Fibroblast of lung (primary cell): ENCODE data around the gene LYRM2. TPM values are rescaled to one million over a fixed set of nuclear protein-coding genes. Genes with fewer than 3 reads are reported as not detected.

Experiments used
- DNase-seq, 2 donors: peaks; one replicate each; pipeline versions ENCODE4 v3.0.0 to v3.0.0-alpha.2; 2010; ENCODE audit warnings: low read depth in 2 of 2
- H2AFZ ChIP-seq: 2 replicates; pipeline ENCODE4 v1.5.1; 2012; ENCODE audit warnings: low read length, control low read depth, inconsistent platforms
- H3K27ac ChIP-seq: 2 replicates; pipeline ENCODE4 v1.5.1; 2011; ENCODE audit warnings: low read length, control low read depth; ENCODE audit not compliant: insufficient read depth
- H3K27me3 ChIP-seq: 2 replicates; pipeline ENCODE4 v1.5.1; 2011; ENCODE audit warnings: mild to moderate bottlenecking, low read length; ENCODE audit not compliant: control insufficient read depth, insufficient read depth
- H3K36me3 ChIP-seq: 2 replicates; pipeline ENCODE4 v1.5.1; 2011; ENCODE audit warnings: low read length; ENCODE audit not compliant: control insufficient read depth, insufficient read depth
- H3K4me1 ChIP-seq: 2 replicates; pipeline ENCODE4 v1.5.1; 2011; ENCODE audit warnings: low read length; ENCODE audit not compliant: control insufficient read depth, insufficient read depth; ENCODE audit errors: extremely low read depth
- H3K4me2 ChIP-seq: 2 replicates; pipeline ENCODE4 v1.5.1; 2011; ENCODE audit warnings: low read length, control low read depth; ENCODE audit not compliant: insufficient read depth; ENCODE audit errors: extremely low read depth
- H3K4me3 ChIP-seq, 4 experiments: fragments of 200-600 bp in 1 of 4; sonication (generic) in 1 of 4; replicated peaks in 1 of 4; 2 replicates each; pipeline ENCODE4 v1.5.1; 2011 to 2016; ENCODE audit warnings: low read length in 4 of 4, low read depth in 3 of 4, mild to moderate bottlenecking in 3 of 4, control low read depth in 2 of 4, inconsistent platforms in 1 of 4, mixed read lengths in 1 of 4; ENCODE audit not compliant: insufficient read depth in 1 of 4; ENCODE audit errors: control extremely low read depth in 1 of 4
- H3K79me2 ChIP-seq: 2 replicates; pipeline ENCODE4 v1.5.1; 2012; ENCODE audit warnings: mild to moderate bottlenecking, low read length, inconsistent platforms; ENCODE audit not compliant: control insufficient read depth, insufficient read depth
- H3K9ac ChIP-seq: 2 replicates; pipeline ENCODE4 v1.5.1; 2011; ENCODE audit warnings: mild to moderate bottlenecking, low read length, control low read depth; ENCODE audit not compliant: insufficient read depth
- H3K9me3 ChIP-seq: 2 replicates; pipeline ENCODE4 v1.5.1; 2012; ENCODE audit warnings: low read depth, low read length; ENCODE audit not compliant: control insufficient read depth, insufficient read depth
- H4K20me1 ChIP-seq: 2 replicates; pipeline ENCODE4 v1.5.1; 2011; ENCODE audit warnings: low read length; ENCODE audit not compliant: control insufficient read depth, insufficient read depth; ENCODE audit errors: extremely low read depth
- EZH2 ChIP-seq: IDR thresholded peaks from 2 replicates; pipeline ENCODE4 v1.5.1; 2012; ENCODE audit warnings: low read length, control low read depth, mild to moderate bottlenecking; ENCODE audit errors: missing control alignments
- polyA plus RNA-seq, 2 donors: library from polyadenylated mRNA; depleted of rRNA in 1 of 2; stranded (reverse) in 1 of 2; unstranded in 1 of 2; fragments of >200 nt; gene quantifications; 2 replicates each; pipeline ENCODE4 v1.2.1, GENCODE V29; 2011 to 2012; ENCODE audit warnings: missing spikeins in 1 of 2
- total RNA-seq: library from RNA; depleted of rRNA; stranded (reverse); fragments of >200 nt; gene quantifications from 2 replicates; pipeline ENCODE4 v1.2.1, GENCODE V29; 2014
- TF ChIP-seq, protein P1 (sequence below), 2 donors: IDR thresholded peaks in 1 of 2; conservative IDR thresholded peaks in 1 of 2; 1 replicate in 1 of 2; 2 replicates in 1 of 2; pipeline ENCODE4 v1.5.1; 2011 to 2012; ENCODE audit warnings: low read length in 2 of 2, control low read depth in 1 of 2, inconsistent platforms in 1 of 2, low read depth in 1 of 2, mild to moderate bottlenecking in 1 of 2

The LYRM2 gene
- total and polyA plus RNA-seq, 2 donors (not counting 1 experiment from before 2014, with no cell fraction given): 27.4 to 66.1 TPM

DNA sequence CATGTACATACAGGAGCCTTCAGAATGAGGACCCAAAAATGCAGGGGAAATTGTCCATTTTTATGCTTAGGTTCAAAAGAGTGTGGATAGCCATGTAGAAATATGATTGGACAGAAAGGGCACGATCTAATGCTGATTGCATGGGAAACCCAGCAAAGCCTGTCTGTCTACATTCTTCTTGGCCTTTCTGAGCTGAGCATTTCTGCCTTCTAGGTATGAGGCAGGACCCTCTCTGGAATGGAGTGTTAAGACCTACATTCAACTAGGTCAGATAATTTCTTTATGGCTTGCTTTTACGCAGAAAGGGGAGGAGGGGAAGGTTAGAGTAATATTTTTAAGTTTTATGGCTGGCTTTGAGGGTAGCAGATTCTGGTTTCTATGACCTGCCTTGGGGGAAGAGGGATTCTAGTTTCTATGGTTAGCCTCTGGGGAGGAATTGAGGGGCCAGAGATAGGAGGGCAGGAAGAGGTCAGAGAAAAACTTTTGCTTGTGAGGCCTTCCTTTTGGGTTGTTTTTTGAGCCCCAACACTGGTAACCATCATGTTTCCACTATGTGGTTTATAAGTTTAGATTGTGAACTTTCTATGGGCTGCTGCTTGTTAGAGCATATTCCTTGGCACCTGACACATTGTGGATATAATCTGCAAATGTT is 63.5 kb downstream of the LYRM2 start:
- no peaks in the 10 kb centered on the region for H3K36me3 ChIP-seq
- no peaks in the 10 kb centered on the region for H3K9me3 ChIP-seq
- H3K4me2 ChIP-seq: no peak overlapping the region
- no peak overlapping the region for H3K4me3 ChIP-seq
- no peak for TF ChIP-seq EZH2
- TF ChIP-seq, protein P1, sequence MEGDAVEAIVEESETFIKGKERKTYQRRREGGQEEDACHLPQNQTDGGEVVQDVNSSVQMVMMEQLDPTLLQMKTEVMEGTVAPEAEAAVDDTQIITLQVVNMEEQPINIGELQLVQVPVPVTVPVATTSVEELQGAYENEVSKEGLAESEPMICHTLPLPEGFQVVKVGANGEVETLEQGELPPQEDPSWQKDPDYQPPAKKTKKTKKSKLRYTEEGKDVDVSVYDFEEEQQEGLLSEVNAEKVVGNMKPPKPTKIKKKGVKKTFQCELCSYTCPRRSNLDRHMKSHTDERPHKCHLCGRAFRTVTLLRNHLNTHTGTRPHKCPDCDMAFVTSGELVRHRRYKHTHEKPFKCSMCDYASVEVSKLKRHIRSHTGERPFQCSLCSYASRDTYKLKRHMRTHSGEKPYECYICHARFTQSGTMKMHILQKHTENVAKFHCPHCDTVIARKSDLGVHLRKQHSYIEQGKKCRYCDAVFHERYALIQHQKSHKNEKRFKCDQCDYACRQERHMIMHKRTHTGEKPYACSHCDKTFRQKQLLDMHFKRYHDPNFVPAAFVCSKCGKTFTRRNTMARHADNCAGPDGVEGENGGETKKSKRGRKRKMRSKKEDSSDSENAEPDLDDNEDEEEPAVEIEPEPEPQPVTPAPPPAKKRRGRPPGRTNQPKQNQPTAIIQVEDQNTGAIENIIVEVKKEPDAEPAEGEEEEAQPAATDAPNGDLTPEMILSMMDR (conservative IDR thresholded peaks at IDR 0.05 in 1 of 2, IDR thresholded peaks at IDR 0.05 in 1 of 2; ENCODE audit: low read depth in 1 of 2, low read length in 2 of 2): no peak
- no peak for DNase-seq
- H3K27me3 ChIP-seq: no peaks in the 10 kb centered on the region
- H3K27ac ChIP-seq: no peak overlapping the region
- H2AFZ ChIP-seq: no peak overlapping the region
- no peaks in the 10 kb centered on the region for H4K20me1 ChIP-seq
- H3K9ac ChIP-seq: no peak overlapping the region
- no peaks in the 10 kb centered on the region for H3K79me2 ChIP-seq
- no peaks in the 10 kb centered on the region for H3K4me1 ChIP-seq

DNA sequence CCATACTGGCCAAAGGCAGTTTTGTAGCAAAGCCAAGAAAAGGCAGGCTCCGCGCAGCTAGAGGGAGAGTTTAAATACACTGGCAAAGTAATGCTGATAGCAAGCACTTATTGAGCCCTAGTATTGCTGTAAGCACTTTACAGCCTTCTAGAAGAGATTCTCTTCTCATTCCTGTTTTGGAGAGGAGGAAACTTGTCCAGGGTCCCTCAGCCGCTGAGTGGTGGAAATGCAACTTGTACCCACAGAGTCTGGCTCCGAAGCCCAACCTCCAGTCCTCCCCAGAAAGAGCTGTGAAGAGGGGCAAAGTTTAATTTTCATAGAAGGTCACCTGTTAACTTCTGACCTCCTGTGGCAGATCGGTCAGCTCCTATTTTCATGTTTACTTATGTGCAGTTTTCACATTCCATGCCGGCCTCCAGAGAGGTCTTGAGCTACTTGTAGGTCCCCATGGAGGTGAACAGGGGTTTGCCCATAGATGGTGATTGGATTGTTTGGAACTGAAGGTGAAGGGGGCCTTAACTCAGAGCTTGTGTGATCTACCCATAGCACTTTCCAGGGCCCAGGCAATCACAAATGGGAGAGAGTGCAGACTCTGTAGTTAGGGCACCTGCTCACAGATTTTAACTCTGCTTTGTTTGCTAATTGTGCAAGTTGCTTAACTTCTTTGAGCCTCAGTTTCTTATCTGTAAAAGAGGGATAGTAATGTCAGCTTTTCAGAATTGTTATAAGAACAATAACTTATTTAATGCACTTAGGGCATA is 70.7 kb downstream of the LYRM2 start:
- Histone ChIP-seq H3K9ac (no peak overlapping the region), H3K4me3 (no peak overlapping the region), H4K20me1 (no peaks in the 10 kb centered on the region), H3K4me2 (no peak overlapping the region), H3K27ac (no peak overlapping the region), H3K79me2 (no peaks in the 10 kb centered on the region), H3K9me3 (no peaks in the 10 kb centered on the region), H3K4me1 (no peaks in the 10 kb centered on the region), H3K27me3 (no peaks in the 10 kb centered on the region), H3K36me3 (no peaks in the 10 kb centered on the region), H2AFZ (no peak overlapping the region)
- TF ChIP-seq, protein P1 (conservative IDR thresholded peaks at IDR 0.05 in 1 of 2, IDR thresholded peaks at IDR 0.05 in 1 of 2; ENCODE audit: low read depth in 1 of 2, low read length in 2 of 2): no peak
- TF ChIP-seq EZH2: no peak
- DNase-seq: no peak

DNA sequence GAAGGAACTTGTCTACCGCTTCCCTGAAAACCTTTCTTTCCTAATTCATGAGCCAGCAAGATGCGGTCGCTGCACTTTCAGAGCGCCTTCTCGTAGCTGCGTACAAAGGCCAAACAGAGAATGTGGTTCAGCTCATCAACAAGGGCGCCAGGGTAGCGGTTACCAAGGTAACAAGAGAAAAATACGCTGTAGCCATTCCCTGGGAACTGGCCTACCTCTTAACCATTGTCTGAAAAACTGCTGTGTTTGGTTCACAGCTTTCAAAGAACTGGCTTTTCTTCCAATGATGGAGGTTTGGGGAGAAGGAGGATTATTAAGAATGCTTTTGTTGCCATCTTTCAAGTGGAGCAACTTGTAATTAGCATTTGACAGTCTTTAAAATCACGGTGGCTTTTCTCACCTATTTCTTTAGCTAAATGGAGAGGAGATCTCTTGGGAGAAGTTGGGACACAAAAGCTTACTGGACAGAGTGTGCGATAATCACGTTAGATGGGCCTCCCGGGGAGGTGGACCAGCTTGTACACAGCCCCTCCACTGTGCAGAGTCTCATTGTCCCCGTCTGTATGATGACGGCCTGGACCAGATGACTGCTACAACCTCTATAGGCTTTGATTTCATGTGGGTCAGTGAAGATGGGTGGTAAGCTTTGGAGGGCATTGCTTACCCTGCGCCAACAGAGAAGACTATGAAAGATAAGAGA is 71.5 kb downstream of the LYRM2 start:
- H4K20me1 ChIP-seq: no peaks in the 10 kb centered on the region
- peaks cover 4% of the 10 kb centered on the region for H3K27me3 ChIP-seq
- no peaks in the 10 kb centered on the region for H3K4me1 ChIP-seq
- H3K9ac ChIP-seq: no peak overlapping the region
- TF ChIP-seq, protein P1 (conservative IDR thresholded peaks at IDR 0.05 in 1 of 2, IDR thresholded peaks at IDR 0.05 in 1 of 2; ENCODE audit: low read depth in 1 of 2, low read length in 2 of 2): no peak
- no peak for TF ChIP-seq EZH2
- DNase-seq: peak in 1 of 2 donors; percentile 12
- no peak overlapping the region for H3K4me3 ChIP-seq
- no peak overlapping the region for H3K4me2 ChIP-seq
- no peaks in the 10 kb centered on the region for H3K9me3 ChIP-seq
- no peaks in the 10 kb centered on the region for H3K36me3 ChIP-seq
- no peak overlapping the region for H3K27ac ChIP-seq
- H2AFZ ChIP-seq: no peak overlapping the region
- H3K79me2 ChIP-seq: no peaks in the 10 kb centered on the region
